ENCODE data around the gene RCBTB1. TPM values are rescaled to one million over a fixed set of nuclear protein-coding genes. Genes with fewer than 3 reads are reported as not detected.

The RCBTB1 gene
- total and polyA plus RNA-seq, 2 donors (not counting 3 experiments of a cell fraction or from before 2014, with no cell fraction given) = 12.1 to 23.8 TPM

DNA sequence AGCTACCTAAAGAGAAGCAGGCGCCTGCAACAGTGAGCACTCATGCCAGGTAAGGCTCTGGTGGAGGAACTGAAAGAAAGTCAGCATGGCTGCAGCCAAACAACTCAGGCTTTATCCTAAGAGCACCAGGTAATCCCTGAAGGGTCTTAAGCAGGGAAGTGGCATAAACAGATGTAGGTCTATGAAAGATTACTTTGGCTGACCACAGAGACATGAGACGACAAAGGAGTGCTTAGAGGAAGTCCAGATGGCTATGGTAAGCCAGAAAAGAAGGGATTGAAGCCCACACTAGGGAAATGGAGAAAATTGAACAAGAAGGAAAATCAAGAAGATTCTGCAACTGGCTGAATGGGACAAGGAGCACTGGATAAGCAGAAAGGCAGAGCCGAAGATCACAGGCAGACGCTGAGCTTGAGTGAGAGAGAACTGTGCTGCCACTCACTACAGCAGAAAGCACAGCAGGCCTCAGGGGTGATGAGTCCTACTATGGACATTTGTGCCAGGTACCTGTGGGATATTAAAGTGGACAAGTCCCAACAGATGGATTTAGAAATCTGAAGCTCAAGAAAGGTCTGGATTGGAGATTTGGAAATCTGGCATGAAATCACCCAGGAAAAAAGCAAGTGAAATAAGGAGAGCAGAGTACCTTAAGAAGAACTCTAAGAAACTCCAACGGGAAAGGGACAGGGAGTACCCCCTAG is 4.2 kb downstream of the RCBTB1 start:
- H3K9me3 ChIP-seq (replicated peaks; ENCODE audit: control insufficient read depth, insufficient read depth, low read length) = no peaks in the 10 kb centered on the region
- intact Hi-C loops (cut with micrococcal nuclease) (no loop called here), dilution Hi-C loops (cut with MboI; ENCODE audit: extremely low pct_ligation_motif_present, low sequenced_read_pairs) (no loop called here)
- no peaks in the 10 kb centered on the region for H4K20me1 ChIP-seq (replicated peaks; ENCODE audit: control insufficient read depth, extremely low read depth, insufficient read depth, low read length)
- no peaks in the 10 kb centered on the region for H3K9me1 ChIP-seq (replicated peaks; ENCODE audit: control insufficient read depth, extremely low read depth, insufficient read depth, low read length)
- H3K79me2 ChIP-seq (ENCODE audit: control insufficient read depth, insufficient read depth, low read length) = peaks cover 19% of the 10 kb centered on the region
- DNase-seq (ENCODE audit: low read depth, low spot score) (no peak), FAIRE-seq (no peak)
- H3K4me2 ChIP-seq (ENCODE audit: insufficient read depth, low read length) = no peak overlapping the region
- H3K4me1 ChIP-seq (ENCODE audit: control insufficient read depth, extremely low read depth, insufficient read depth, low read length) = peaks cover 12% of the 10 kb centered on the region
- TF ChIP-seq, protein P1, sequence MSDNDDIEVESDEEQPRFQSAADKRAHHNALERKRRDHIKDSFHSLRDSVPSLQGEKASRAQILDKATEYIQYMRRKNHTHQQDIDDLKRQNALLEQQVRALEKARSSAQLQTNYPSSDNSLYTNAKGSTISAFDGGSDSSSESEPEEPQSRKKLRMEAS (IDR thresholded peaks at IDR 0.05; ENCODE audit: insufficient read depth, insufficient read length) = no peak
- TF ChIP-seq EZH2 (IDR thresholded peaks at IDR 0.05; ENCODE audit: borderline replicate concordance, low read depth, low read length, severe bottlenecking) (no peak), JUN (IDR thresholded peaks at IDR 0.05; ENCODE audit: borderline replicate concordance, insufficient read depth, insufficient read length, low read depth) (no peak), MYC (IDR thresholded peaks at IDR 0.05; ENCODE audit: low read depth, low read length) (no peak), POLR2A (IDR thresholded peaks at IDR 0.05; ENCODE audit: low read depth, low read length) (no peak), GATA2 (IDR thresholded peaks at IDR 0.05; ENCODE audit: insufficient read depth, insufficient read length, low read depth, low read length) (no peak), FOS (IDR thresholded peaks at IDR 0.05; ENCODE audit: borderline replicate concordance, insufficient read depth, low read length) (no peak), POLR2AphosphoS5 (IDR thresholded peaks at IDR 0.05; ENCODE audit: insufficient read depth, low read depth, low read length) (no peak)
- TF ChIP-seq, protein P2, sequence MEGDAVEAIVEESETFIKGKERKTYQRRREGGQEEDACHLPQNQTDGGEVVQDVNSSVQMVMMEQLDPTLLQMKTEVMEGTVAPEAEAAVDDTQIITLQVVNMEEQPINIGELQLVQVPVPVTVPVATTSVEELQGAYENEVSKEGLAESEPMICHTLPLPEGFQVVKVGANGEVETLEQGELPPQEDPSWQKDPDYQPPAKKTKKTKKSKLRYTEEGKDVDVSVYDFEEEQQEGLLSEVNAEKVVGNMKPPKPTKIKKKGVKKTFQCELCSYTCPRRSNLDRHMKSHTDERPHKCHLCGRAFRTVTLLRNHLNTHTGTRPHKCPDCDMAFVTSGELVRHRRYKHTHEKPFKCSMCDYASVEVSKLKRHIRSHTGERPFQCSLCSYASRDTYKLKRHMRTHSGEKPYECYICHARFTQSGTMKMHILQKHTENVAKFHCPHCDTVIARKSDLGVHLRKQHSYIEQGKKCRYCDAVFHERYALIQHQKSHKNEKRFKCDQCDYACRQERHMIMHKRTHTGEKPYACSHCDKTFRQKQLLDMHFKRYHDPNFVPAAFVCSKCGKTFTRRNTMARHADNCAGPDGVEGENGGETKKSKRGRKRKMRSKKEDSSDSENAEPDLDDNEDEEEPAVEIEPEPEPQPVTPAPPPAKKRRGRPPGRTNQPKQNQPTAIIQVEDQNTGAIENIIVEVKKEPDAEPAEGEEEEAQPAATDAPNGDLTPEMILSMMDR (IDR thresholded peaks at IDR 0.05; ENCODE audit: extremely low read depth in 1 of 2, insufficient read depth in 1 of 2, low read depth in 1 of 2, low read length in 2 of 2) = no peak
- H3K36me3 ChIP-seq (ENCODE audit: control insufficient read depth in 2 of 2, extremely low read depth in 1 of 2, insufficient read depth in 2 of 2, low read length in 2 of 2) = peaks cover 0 to 5% of the 10 kb centered on the region in 2 experiments
- POLR2A ChIA-PET = no interaction called here
- H3K9ac ChIP-seq (replicated peaks; ENCODE audit: extremely low read depth, insufficient read depth, low read length) = no peak overlapping the region
- H3K4me3 ChIP-seq (replicated peaks in 1 of 3; ENCODE audit: insufficient read depth in 1 of 3, low read depth in 1 of 3, low read length in 3 of 3) = no peak overlapping the region
- CTCF ChIA-PET = no interaction called here
- no TSS peak for BruUV-seq (replicated peaks)
- H3K27me3 ChIP-seq (ENCODE audit: control insufficient read depth in 2 of 2, insufficient read depth in 2 of 2, low read length in 2 of 2) = no peaks in the 10 kb centered on the region
- H2AFZ ChIP-seq (ENCODE audit: low read depth, low read length) = no peak overlapping the region
- no peak overlapping the region for H3K27ac ChIP-seq (ENCODE audit: insufficient read depth, low read depth, low read length)
